GM06990 (cell line): ENCODE data around the gene KRTAP10-3.

Source experiments
- DNase-seq: peaks from one replicate; pipeline ENCODE4 v3.0.0-alpha.2; 2011; ENCODE audit not compliant: insufficient read length; ENCODE audit errors: extremely low read depth
- H3K27me3 ChIP-seq: replicated peaks from 2 replicates; pipeline ENCODE4 v1.6.0; 2011; ENCODE audit warnings: low read length; ENCODE audit not compliant: control insufficient read depth, insufficient read depth
- H3K36me3 ChIP-seq: 2 replicates; pipeline ENCODE4 v1.5.1; 2011; ENCODE audit warnings: low read length; ENCODE audit not compliant: control insufficient read depth, insufficient read depth
- H3K4me3 ChIP-seq: replicated peaks from 2 replicates; pipeline ENCODE4 v1.5.1; 2011; ENCODE audit warnings: low read depth, mild to moderate bottlenecking, control low read depth, low read length
- CTCF ChIP-seq: IDR thresholded peaks from 2 replicates; pipeline ENCODE4 v1.5.1; 2011; ENCODE audit warnings: low read length, control low read depth, mild to moderate bottlenecking, inconsistent platforms; ENCODE audit not compliant: insufficient read depth, poor library complexity, severe bottlenecking

The KRTAP10-3 gene, protein sequence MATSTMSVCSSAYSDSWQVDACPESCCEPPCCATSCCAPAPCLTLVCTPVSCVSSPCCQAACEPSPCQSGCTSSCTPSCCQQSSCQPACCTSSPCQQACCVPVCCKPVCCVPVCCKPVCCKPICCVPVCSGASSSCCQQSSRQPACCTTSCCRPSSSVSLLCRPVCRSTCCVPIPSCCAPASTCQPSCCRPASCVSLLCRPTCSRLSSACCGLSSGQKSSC

GRCh38 chr21:44558695-44559094 is at the start of gene KRTAP10-3:
TSS of gene KRTAP10-3 (minus strand) at chr21:44558795. CDS start at chr21:44558715, 80 bp downstream.
- TF ChIP-seq CTCF: no peak
- H3K4me3 ChIP-seq: no peak within 1 kb of the TSS
- H3K36me3 ChIP-seq: no peaks in the 10 kb centered on the region
- no peaks in the 10 kb centered on the region for H3K27me3 ChIP-seq
- DNase-seq: no peak

GRCh38 chr21:44606495-44606894 is 47.9 kb upstream of the KRTAP10-3 start:
- no peak for TF ChIP-seq CTCF
- DNase-seq: no peak

GRCh38 chr21:44603911-44604310 is 45.3 kb upstream of the KRTAP10-3 start:
- no peak for DNase-seq
- no peak for TF ChIP-seq CTCF
- Histone ChIP-seq H3K27me3 (no peaks in the 10 kb centered on the region), H3K4me3 (no peak overlapping the region), H3K36me3 (no peaks in the 10 kb centered on the region)

More at GRCh38 chr21:44606495-44606894, 47.9 kb upstream of the KRTAP10-3 start:
- Histone ChIP-seq H3K27me3 (no peaks in the 10 kb centered on the region), H3K4me3 (no peak overlapping the region), H3K36me3 (no peaks in the 10 kb centered on the region)

- TF ChIP-seq CTCF: no peak
Measured at GRCh38 chr21:44603109-44603875, 44.7 kb upstream of the KRTAP10-3 start.

DNA sequence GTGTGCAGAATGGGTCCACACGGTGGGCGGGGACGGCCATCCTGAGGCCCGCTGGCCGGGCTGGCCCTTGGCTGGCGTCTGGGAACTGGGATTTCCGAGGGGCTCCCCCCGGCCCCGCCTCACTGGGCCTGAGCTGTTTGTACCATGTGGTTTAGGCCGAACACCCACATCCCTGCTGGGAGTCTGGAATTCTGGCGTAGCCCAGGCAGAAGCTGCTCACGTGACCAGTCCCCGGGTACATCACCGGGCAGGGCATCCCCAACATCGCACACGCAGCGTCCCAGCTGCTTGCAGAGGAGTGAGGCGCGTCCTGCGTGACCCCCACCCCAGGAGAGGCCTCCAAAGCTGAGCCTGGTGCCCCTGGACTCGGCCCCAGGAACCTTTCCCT is 43.9 kb upstream of the KRTAP10-3 start:
- Histone ChIP-seq H3K27me3 (no peaks in the 10 kb centered on the region), H3K36me3 (no peaks in the 10 kb centered on the region), H3K4me3 (no peak overlapping the region)
- no peak for DNase-seq
- no peak for TF ChIP-seq CTCF

More at GRCh38 chr21:44603109-44603875, 44.7 kb upstream of the KRTAP10-3 start:
- H3K27me3 ChIP-seq: no peaks in the 10 kb centered on the region
- no peak overlapping the region for H3K4me3 ChIP-seq
- no peak for DNase-seq
- no peaks in the 10 kb centered on the region for H3K36me3 ChIP-seq
